ENCODE results near the gene REX1BD. TPM values are rescaled to one million over a fixed set of nuclear protein-coding genes. Genes with fewer than 3 reads are reported as not detected.
"Not testable (repeated sequence)": the region's sequence is repeated elsewhere in the genome, so short reads cannot be mapped to it uniquely, and the experiment has no call there.

The REX1BD gene
- total and polyA plus RNA-seq, 12 donors = 8.8 to 268 (median 91.8) TPM

DNA sequence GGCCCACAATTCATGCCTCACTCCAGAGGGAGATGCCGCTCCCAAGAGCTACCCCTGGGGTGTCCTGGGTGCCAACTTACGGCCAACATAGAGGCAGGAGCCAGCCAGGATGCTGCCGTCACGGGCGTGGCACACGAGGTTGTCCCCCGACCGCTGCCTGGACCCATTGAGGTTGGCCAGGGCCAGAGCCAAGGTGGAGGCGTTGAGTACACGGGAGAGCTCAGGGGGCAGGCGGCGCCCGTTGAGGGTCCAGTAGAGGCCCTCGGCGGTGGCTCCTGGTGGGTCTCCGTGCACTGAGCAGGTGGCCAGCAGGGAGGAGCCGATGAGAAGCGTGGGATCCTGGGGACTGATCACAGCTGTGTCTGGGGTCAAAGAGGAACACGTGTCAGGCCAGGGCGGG, 10.9 kb downstream of the REX1BD start:
- H3K27ac ChIP-seq = no peak overlapping the region
- intact Hi-C loops (cut with DNase I) = loop anchor here in 1 of 2 donors (10.0 kb wide), 2 partner anchors 145 to 245 kb away; no protein-coding TSS in a partner anchor
- 83 to 88% (median 85%) methylated on average over 3 to 20 of the region's 20 CpGs for WGBS, 4 donors
- H3K4me1 ChIP-seq (replicated peaks in 1 of 2) = peaks cover 0 to 13% of the 10 kb centered on the region in 2 donors
- no peak for DNase-seq
- H3K36me3 ChIP-seq (replicated peaks in 1 of 2) = no peaks in the 10 kb centered on the region
- peaks cover 13% of the 10 kb centered on the region for H3K27me3 ChIP-seq
- TF ChIP-seq, protein P1, sequence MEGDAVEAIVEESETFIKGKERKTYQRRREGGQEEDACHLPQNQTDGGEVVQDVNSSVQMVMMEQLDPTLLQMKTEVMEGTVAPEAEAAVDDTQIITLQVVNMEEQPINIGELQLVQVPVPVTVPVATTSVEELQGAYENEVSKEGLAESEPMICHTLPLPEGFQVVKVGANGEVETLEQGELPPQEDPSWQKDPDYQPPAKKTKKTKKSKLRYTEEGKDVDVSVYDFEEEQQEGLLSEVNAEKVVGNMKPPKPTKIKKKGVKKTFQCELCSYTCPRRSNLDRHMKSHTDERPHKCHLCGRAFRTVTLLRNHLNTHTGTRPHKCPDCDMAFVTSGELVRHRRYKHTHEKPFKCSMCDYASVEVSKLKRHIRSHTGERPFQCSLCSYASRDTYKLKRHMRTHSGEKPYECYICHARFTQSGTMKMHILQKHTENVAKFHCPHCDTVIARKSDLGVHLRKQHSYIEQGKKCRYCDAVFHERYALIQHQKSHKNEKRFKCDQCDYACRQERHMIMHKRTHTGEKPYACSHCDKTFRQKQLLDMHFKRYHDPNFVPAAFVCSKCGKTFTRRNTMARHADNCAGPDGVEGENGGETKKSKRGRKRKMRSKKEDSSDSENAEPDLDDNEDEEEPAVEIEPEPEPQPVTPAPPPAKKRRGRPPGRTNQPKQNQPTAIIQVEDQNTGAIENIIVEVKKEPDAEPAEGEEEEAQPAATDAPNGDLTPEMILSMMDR (IDR thresholded peaks at IDR 0.05) = no peak
- TF ChIP-seq POLR2A (IDR thresholded peaks at IDR 0.05) = no peak
- no peaks in the 10 kb centered on the region for H3K9me3 ChIP-seq (replicated peaks in 1 of 3)
- no peak overlapping the region for H3K4me3 ChIP-seq

DNA sequence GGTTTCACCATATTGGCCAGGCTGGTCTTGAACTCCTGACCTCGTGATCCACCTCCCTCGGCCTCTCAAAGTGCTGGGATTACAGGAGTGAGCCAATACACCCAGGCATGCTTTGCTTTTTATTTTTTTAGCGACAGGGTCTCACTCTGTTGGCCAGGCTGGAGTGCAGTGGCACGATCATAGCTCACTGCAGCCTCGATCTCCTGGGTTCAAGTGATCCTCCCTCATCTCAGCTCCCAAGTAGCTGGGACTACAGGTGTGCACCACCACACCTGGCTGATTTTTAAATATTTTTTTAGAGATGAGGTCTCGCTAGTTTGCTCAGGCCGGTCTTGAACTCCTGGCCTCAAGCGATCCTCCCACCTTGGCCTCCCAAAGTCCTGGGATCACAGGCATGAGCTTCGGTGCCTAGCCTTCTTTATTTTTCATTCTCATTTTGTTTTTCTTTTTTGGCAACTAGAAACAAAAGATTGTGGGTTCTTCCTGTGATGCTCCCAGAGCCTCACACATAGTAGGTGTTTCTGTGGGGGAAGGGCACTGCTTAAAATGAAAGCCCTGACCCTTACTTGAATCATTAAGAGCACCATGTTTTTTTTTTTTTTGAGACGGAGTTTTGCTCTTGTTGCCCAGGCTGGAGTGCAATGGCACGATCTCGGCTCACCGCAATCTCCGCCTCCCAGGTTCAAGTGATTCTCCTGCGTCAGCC, 12.2 kb downstream of the REX1BD start:
- 87 to 90% (median 89%) methylated on average over 15 of the region's 15 CpGs for WGBS, 4 donors
- H3K27me3 ChIP-seq = peaks cover 25% of the 10 kb centered on the region
- H3K9me3 ChIP-seq (replicated peaks in 1 of 3); H3K36me3 ChIP-seq (replicated peaks in 1 of 2); H3K4me1 ChIP-seq (replicated peaks in 1 of 2); H3K4me3 ChIP-seq; H3K27ac ChIP-seq; DNase-seq; intact Hi-C loops (cut with DNase I): not testable (repeated sequence)

DNA sequence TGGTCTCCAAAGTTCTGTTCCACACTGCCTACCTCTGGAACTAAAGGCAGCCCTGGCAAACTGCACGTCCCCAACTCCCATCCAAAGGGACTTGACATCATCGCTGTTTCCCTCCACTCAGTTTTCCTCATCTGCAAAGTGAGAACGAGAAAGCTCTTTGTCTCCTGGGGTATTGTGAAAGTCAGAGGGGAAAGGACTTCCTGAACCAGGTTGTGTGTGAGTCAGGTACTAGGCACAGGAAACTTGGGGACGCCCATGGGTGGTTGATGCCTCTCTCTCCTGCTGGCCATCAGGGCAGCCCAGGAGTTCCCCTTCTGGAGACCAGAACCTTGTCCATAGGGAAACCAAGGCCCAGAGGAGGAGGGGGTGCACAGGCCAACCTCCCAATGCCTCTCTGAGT, 13.3 kb downstream of the REX1BD start:
- Histone ChIP-seq H3K4me1 (replicated peaks in 1 of 2) (peaks cover 0 to 2% of the 10 kb centered on the region in 2 donors), H3K36me3 (replicated peaks in 1 of 2) (no peaks in the 10 kb centered on the region), H3K4me3 (no peak overlapping the region), H3K9me3 (replicated peaks in 1 of 3) (no peaks in the 10 kb centered on the region), H3K27me3 (peaks cover 31% of the 10 kb centered on the region), H3K27ac (no peak overlapping the region)
- intact Hi-C loops (cut with DNase I) = no loop called here
- no peak for DNase-seq
- 78 to 88% (median 84%) methylated on average over 3 to 4 of the region's 4 CpGs for WGBS, 4 donors
- no peak for TF ChIP-seq POLR2A (IDR thresholded peaks at IDR 0.05)
- TF ChIP-seq, protein P1 (IDR thresholded peaks at IDR 0.05) = no peak

DNA sequence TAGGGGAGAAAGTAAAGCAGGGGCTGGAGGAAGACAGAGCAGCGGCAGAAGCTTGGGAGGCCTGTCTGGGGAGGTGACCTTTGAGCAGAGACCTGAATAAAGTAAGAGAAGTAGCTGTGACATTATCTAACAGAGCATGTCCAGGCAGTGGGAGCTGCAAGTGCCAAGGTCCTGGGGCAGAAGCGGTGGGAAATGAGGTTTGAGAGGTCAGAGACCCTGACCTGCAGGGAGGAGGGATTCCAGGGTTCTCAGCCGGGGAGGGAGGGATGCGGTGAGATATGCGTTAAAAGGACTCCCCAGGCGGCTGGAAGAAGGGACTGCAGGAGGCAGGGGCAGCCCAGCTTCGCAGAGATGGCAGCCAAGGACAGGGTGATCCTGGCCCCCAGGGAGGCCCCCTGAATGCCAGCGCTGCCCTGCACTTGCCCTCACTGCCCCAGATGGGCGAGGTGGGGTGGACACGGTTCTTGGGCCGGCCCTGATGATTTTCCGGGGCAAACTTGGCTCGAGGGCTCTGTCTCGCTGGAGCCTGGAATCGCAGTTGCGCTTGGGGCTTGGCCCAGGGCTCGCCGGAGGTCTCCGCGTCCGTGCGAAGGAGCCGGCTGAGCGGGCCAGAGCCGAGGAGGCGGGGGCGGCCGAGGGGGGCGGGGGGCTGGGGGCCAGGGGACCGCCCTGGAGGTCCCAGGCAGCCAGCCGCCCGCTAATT, 14.8 kb downstream of the REX1BD start:
- Histone ChIP-seq H3K27me3 (peaks cover 44% of the 10 kb centered on the region), H3K36me3 (replicated peaks in 1 of 2) (no peaks in the 10 kb centered on the region), H3K27ac (no peak overlapping the region), H3K9me3 (replicated peaks in 1 of 3) (no peaks in the 10 kb centered on the region), H3K4me1 (replicated peaks in 1 of 2) (peaks cover 0 to 5% of the 10 kb centered on the region in 2 donors), H3K4me3 (no peak overlapping the region)
- intact Hi-C loops (cut with DNase I) = no loop called here
- no peak for TF ChIP-seq POLR2A (IDR thresholded peaks at IDR 0.05)
- TF ChIP-seq, protein P1 (IDR thresholded peaks at IDR 0.05) = peak in 4 of 6 experiments; percentile 9 to 37 (median 25)
- 11 to 23% (median 13%) methylated on average over 7 to 32 of the region's 32 CpGs for WGBS, 4 donors
- DNase-seq = no peak
